Gastroesophageal sphincter (tissue), 4 donors: ENCODE data around the gene COL15A1. TPM values are rescaled to one million over a fixed set of nuclear protein-coding genes. Genes with fewer than 3 reads are reported as not detected.

Source experiments
- ATAC-seq: fragments of 150-250 bp; one replicate; pipeline ENCODE4 v1.9.1; 2016; ENCODE audit warnings: mild to moderate bottlenecking, moderate library complexity
- H3K27ac ChIP-seq, 4 donors: fragments of 200-600 bp; sonication (generic) in 3 of 4; 1 replicate in 3 of 4; 2 replicates in 1 of 4; pipeline ENCODE4 v1.5.1; 2016 to 2019
- H3K27me3 ChIP-seq: fragments of 200-600 bp; sonication (generic); one replicate; pipeline ENCODE4 v1.5.1; 2019
- H3K36me3 ChIP-seq, 2 donors: fragments of 200-600 bp; sonication (generic); one replicate each; pipeline ENCODE4 v1.5.1; 2019; ENCODE audit warnings: control low read depth in 1 of 2
- H3K4me1 ChIP-seq, 3 donors: fragments of 200-600 bp; sonication (generic); 1 replicate in 2 of 3; 2 replicates in 1 of 3; pipeline ENCODE4 v1.5.1; 2016 to 2019; ENCODE audit warnings: control low read depth in 2 of 3
- H3K4me3 ChIP-seq, 2 donors: fragments of 200-600 bp; sonication (generic); one replicate each; pipeline ENCODE4 v1.5.1; 2019; ENCODE audit warnings: mild to moderate bottlenecking in 1 of 2, moderate library complexity in 1 of 2
- H3K9me3 ChIP-seq, 3 donors: fragments of 200-600 bp; sonication (generic); one replicate each; pipeline ENCODE4 v1.5.1; 2017 to 2019; ENCODE audit warnings: control low read depth in 2 of 3
- EP300 ChIP-seq: sonication (generic); formaldehyde crosslinking; IDR thresholded peaks from one replicate; pipeline ENCODE4 v1.6.1; 2017; ENCODE audit warnings: antibody characterized with exemption, mild to moderate bottlenecking
- POLR2A ChIP-seq, 2 donors: fragments of 450-650 bp; IDR thresholded peaks; one replicate each; pipeline ENCODE4 v1.6.1; 2017; ENCODE audit warnings: antibody characterized with exemption in 2 of 2, mild to moderate bottlenecking in 2 of 2, moderate library complexity in 1 of 2
- POLR2AphosphoS5 ChIP-seq: sonication (generic); formaldehyde crosslinking; IDR thresholded peaks from one replicate; pipeline ENCODE4 v1.6.1; 2017; ENCODE audit warnings: antibody characterized with exemption
- WGBS, 2 donors: methylation state at CpG; one replicate each; pipeline ENCODE4 v1.1.5; 2018; ENCODE audit warnings: low coverage in 1 of 2; 5-methylcytosine and 5-hydroxymethylcytosine counted together
- total RNA-seq, 4 donors: library from RNA; depleted of rRNA; stranded (reverse); fragments of >200 nt; gene quantifications; one replicate each; pipeline ENCODE4 v1.1.0, GENCODE V29; 2016
- TF ChIP-seq, protein P1 (sequence below), 4 experiments: fragments of 200-600 bp in 2 of 4; fragments of 450-650 bp in 2 of 4; sonication (generic) in 1 of 4; IDR thresholded peaks; one replicate each; pipeline ENCODE4 v1.5.1; 2017 to 2019; ENCODE audit warnings: antibody characterized with exemption in 4 of 4, mild to moderate bottlenecking in 2 of 4, moderate library complexity in 2 of 4

COL15A1 gene
- total RNA-seq, 4 donors from 2014 or later, result 80.5 to 256 (median 97.2) TPM

DNA sequence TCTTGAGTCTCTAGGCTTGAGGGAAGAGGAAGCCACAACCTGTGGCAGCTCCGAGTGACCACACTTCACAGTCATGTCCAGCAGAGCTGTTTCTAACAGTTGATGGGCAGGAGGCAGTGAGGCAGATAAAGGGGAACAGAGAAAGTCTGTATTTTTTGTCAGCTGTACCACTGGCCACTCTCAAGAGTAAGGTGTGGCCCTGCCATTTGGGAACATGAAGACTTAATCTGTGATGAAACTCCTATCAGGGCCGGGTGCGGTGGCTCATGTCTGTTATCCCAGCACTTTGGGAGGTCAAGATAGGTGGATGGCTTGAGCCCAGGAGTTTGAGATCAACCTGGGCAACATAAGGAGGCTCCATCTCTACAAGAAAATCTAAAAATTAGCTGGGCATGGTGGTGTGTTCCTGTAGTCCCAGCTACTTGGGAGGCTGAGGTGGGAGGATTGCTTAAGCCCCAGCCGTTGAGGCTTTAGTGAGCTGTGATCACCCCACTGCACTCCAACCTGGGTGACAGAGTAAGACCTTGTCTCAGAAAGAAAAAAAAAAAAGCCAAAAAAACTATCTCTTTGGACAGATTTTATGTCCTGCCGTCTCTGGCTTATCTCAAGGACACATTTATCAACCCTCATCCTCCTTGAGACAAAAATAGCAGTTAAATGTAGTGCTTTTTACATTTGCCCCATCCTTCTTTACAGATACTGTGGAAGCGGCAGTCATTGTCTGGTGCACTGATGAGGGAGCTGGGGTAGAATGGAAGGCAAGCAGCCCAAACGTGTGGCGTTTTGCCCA lies 11.9 kb upstream of the COL15A1 start:
- no peaks in the 10 kb centered on the region for H3K4me1 ChIP-seq
- H3K27me3 ChIP-seq, result no peaks in the 10 kb centered on the region
- TF ChIP-seq POLR2AphosphoS5, result no peak
- TF ChIP-seq, protein P1, sequence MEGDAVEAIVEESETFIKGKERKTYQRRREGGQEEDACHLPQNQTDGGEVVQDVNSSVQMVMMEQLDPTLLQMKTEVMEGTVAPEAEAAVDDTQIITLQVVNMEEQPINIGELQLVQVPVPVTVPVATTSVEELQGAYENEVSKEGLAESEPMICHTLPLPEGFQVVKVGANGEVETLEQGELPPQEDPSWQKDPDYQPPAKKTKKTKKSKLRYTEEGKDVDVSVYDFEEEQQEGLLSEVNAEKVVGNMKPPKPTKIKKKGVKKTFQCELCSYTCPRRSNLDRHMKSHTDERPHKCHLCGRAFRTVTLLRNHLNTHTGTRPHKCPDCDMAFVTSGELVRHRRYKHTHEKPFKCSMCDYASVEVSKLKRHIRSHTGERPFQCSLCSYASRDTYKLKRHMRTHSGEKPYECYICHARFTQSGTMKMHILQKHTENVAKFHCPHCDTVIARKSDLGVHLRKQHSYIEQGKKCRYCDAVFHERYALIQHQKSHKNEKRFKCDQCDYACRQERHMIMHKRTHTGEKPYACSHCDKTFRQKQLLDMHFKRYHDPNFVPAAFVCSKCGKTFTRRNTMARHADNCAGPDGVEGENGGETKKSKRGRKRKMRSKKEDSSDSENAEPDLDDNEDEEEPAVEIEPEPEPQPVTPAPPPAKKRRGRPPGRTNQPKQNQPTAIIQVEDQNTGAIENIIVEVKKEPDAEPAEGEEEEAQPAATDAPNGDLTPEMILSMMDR (IDR thresholded peaks at IDR 0.05), result no peak
- no peak for TF ChIP-seq POLR2A (IDR thresholded peaks at IDR 0.05)
- TF ChIP-seq EP300, result no peak
- H3K36me3 ChIP-seq, result no peaks in the 10 kb centered on the region
- 76 to 82% methylated on average over 4 to 5 of the region's 8 CpGs for WGBS, 2 donors
- ATAC-seq, result no peak
- no peaks in the 10 kb centered on the region for H3K9me3 ChIP-seq
- no peak overlapping the region for H3K4me3 ChIP-seq
- no peak overlapping the region for H3K27ac ChIP-seq

GRCh38 chr9:98933185-98933584 lies 10.5 kb upstream of the COL15A1 start:
- WGBS, 2 donors, result 92 to 100% methylated on average over 5 of the region's 5 CpGs
- Histone ChIP-seq H3K27ac (no peak overlapping the region), H3K4me3 (no peak overlapping the region), H3K9me3 (no peaks in the 10 kb centered on the region), H3K4me1 (no peaks in the 10 kb centered on the region), H3K27me3 (no peaks in the 10 kb centered on the region), H3K36me3 (no peaks in the 10 kb centered on the region)
- ATAC-seq, result no peak
- no peak for TF ChIP-seq EP300
- TF ChIP-seq, protein P1 (IDR thresholded peaks at IDR 0.05), result no peak
- TF ChIP-seq POLR2AphosphoS5, result no peak
- no peak for TF ChIP-seq POLR2A (IDR thresholded peaks at IDR 0.05)

- Histone ChIP-seq H3K9me3 (no peaks in the 10 kb centered on the region), H3K4me3 (no peak overlapping the region), H3K4me1 (no peaks in the 10 kb centered on the region), H3K27ac (no peak overlapping the region), H3K27me3 (no peaks in the 10 kb centered on the region), H3K36me3 (no peaks in the 10 kb centered on the region)
- 95 to 96% methylated on average over 2 of the region's 2 CpGs for WGBS, 2 donors
- no peak for ATAC-seq
- TF ChIP-seq, protein P1 (IDR thresholded peaks at IDR 0.05), result no peak
These were observed 9.8 kb upstream of the COL15A1 start for GRCh38 chr9:98933890-98934289.

- TF ChIP-seq POLR2AphosphoS5 (no peak), EP300 (no peak), POLR2A (IDR thresholded peaks at IDR 0.05) (no peak)
- TF ChIP-seq, protein P1 (IDR thresholded peaks at IDR 0.05), result no peak
- H3K9me3 ChIP-seq, result no peaks in the 10 kb centered on the region
- no peak for ATAC-seq
- H3K27ac ChIP-seq, result no peak overlapping the region
- no peak overlapping the region for H3K4me3 ChIP-seq
- peaks cover 0 to 9% (median 0%) of the 10 kb centered on the region in 3 donors for H3K4me1 ChIP-seq
- H3K27me3 ChIP-seq, result no peaks in the 10 kb centered on the region
- WGBS, 2 donors, result 72 to 83% methylated on average over 1 to 3 of the region's 3 CpGs
- no peaks in the 10 kb centered on the region for H3K36me3 ChIP-seq
These were observed 8.6 kb upstream of the COL15A1 start for GRCh38 chr9:98935071-98935505.

DNA sequence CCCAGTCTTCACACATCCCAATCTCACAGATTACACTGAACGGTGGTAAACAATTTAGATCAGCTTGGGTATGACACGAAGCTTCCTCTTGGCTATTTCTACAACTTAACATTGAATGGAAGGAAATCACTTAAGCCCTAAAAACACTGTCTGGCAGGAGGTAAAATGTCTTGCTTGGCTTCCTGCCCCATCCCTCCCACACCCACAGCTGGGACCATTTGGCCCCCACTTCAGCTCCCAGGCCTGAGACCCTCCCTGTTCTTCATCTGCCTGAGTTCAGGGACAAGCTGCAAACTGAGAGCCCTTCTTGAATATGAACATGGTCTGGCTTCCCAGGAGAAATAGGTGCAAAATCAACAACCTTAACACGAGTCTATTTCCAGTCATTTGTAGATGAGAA lies 3.4 kb upstream of the COL15A1 start:
- Histone ChIP-seq H3K27me3 (no peaks in the 10 kb centered on the region), H3K9me3 (no peaks in the 10 kb centered on the region), H3K4me1 (peaks cover 0 to 56% (median 0%) of the 10 kb centered on the region in 3 donors), H3K36me3 (no peaks in the 10 kb centered on the region), H3K27ac (peak overlapping the region in 1 of 4 donors; percentile 44), H3K4me3 (no peak overlapping the region)
- TF ChIP-seq EP300 (no peak), POLR2A (IDR thresholded peaks at IDR 0.05) (no peak), POLR2AphosphoS5 (no peak)
- TF ChIP-seq, protein P1 (IDR thresholded peaks at IDR 0.05), result no peak
- WGBS, 2 donors, result 38 to 49% methylated on average over 3 of the region's 3 CpGs
- ATAC-seq, result no peak
